ENCODE results near the gene KCNK16.
A peak's percentile ranks its signal among the peaks of the same experiment; 100 is the strongest.

Gene KCNK16

GRCh38 chr6:39348740-39349139 lies 26.2 kb upstream of the KCNK16 start:
- Histone ChIP-seq H3K9me3 (ENCODE audit: control insufficient read depth, insufficient read depth, low read depth, low read length) (no peaks in the 10 kb centered on the region), H3K36me3 (ENCODE audit: control insufficient read depth in 2 of 2, insufficient read depth in 1 of 2, low read length in 2 of 2) (no peaks in the 10 kb centered on the region), H3K27ac (ENCODE audit: extremely low read depth, low read depth, low read length) (no peak overlapping the region), H3K4me1 (ENCODE audit: control insufficient read depth, insufficient read depth, low read length) (no peaks in the 10 kb centered on the region), H3K4me3 (ENCODE audit: low read depth, low read length) (no peak overlapping the region)
- ChIA-PET POLR2A (no interaction called here), CTCF (interaction anchor here (0.6 to 3.0 kb wide), 13 partner anchors 9 to 1717 kb away, joined by 3 to 15 read pairs (median 4); no protein-coding TSS in a partner anchor)
- TF ChIP-seq ZNF121 (tag by site-specific recombination; IDR thresholded peaks at IDR 0.05), result no peak
- no peak for TF ChIP-seq ZNF394 (tag by site-specific recombination; IDR thresholded peaks at IDR 0.05; ENCODE audit: borderline replicate concordance)
- no peak for TF ChIP-seq ZNF416 (tag by site-specific recombination; IDR thresholded peaks at IDR 0.05)
- no peak for TF ChIP-seq KLF8 (tag by site-specific recombination; IDR thresholded peaks at IDR 0.05)
- TF ChIP-seq ZSCAN5A (tag by site-specific recombination; IDR thresholded peaks at IDR 0.05), result no peak
- no peak for TF ChIP-seq ZNF585B (tag by site-specific recombination; IDR thresholded peaks at IDR 0.05)
- no peak for TF ChIP-seq ZNF426 (tag by site-specific recombination; IDR thresholded peaks at IDR 0.05)
- no peak for TF ChIP-seq OVOL3 (tag by site-specific recombination; IDR thresholded peaks at IDR 0.05)
- TF ChIP-seq KLF9 (tag by site-specific recombination; IDR thresholded peaks at IDR 0.05; ENCODE audit: low read depth), result no peak
- no peak for TF ChIP-seq ATF2 (tag by site-specific recombination; IDR thresholded peaks at IDR 0.05; ENCODE audit: low read depth)
- TF ChIP-seq CTCF (tag by site-specific recombination; IDR thresholded peaks at IDR 0.05), result no peak

- no peaks in the 10 kb centered on the region for H3K9me3 ChIP-seq (ENCODE audit: control insufficient read depth, insufficient read depth, low read depth, low read length)
- H3K27ac ChIP-seq (ENCODE audit: extremely low read depth, low read depth, low read length), result no peak overlapping the region
- POLR2A ChIA-PET, result no interaction called here
- CTCF ChIA-PET, result interaction anchor here (0.6 to 3.0 kb wide), 20 partner anchors 9 to 1690 kb away, joined by 3 to 15 read pairs (median 4); no protein-coding TSS in a partner anchor
- no peaks in the 10 kb centered on the region for H3K36me3 ChIP-seq (ENCODE audit: control insufficient read depth in 2 of 2, insufficient read depth in 1 of 2, low read length in 2 of 2)
- H3K4me1 ChIP-seq (ENCODE audit: control insufficient read depth, insufficient read depth, low read length), result no peaks in the 10 kb centered on the region
- no peak overlapping the region for H3K4me3 ChIP-seq (ENCODE audit: low read depth, low read length)
- TF ChIP-seq ZEB2 (tag by site-specific recombination; IDR thresholded peaks at IDR 0.05), result no peak
- TF ChIP-seq ZNF654 (tag by site-specific recombination; IDR thresholded peaks at IDR 0.05; ENCODE audit: low read depth), result peak; percentile 78
- TF ChIP-seq PBX3 (CRISPR knock-in tag; IDR thresholded peaks at IDR 0.05), result no peak
- no peak for TF ChIP-seq TRIM28 (IDR thresholded peaks at IDR 0.05; ENCODE audit: borderline replicate concordance, low read length)
- no peak for TF ChIP-seq ZNF660 (tag by site-specific recombination; IDR thresholded peaks at IDR 0.05)
- no peak for TF ChIP-seq ZBTB11 (tag by site-specific recombination; conservative IDR thresholded peaks at IDR 0.05; ENCODE audit: low read depth)
- peak; percentile 73 for TF ChIP-seq CTCF (tag by site-specific recombination; IDR thresholded peaks at IDR 0.05)
- no peak for TF ChIP-seq PRDM6 (tag by site-specific recombination; IDR thresholded peaks at IDR 0.05)
- TF ChIP-seq PRDM1 (tag by site-specific recombination; IDR thresholded peaks at IDR 0.05), result peak; percentile 58; the same call in 1 of the 2 replicates
- TF ChIP-seq GLIS2 (tag by site-specific recombination; IDR thresholded peaks at IDR 0.05), result no peak
Observed at GRCh38 chr6:39347906-39348585, 25.5 kb upstream of the KCNK16 start.

All from HEK293 (cell line).